Activated T-cell treated with anti-CD3 and anti-CD28 coated beads for 1 hour (primary cell): ENCODE measurements around the gene ENOX2.
"Not testable (repeated sequence)": the region's sequence is repeated elsewhere in the genome, so short reads cannot be mapped to it uniquely, and the experiment has no call there.

Experiments
- DNase-seq: peaks from one replicate; pipeline ENCODE4 v3.0.0-alpha.2; 2020; ENCODE audit warnings: low read depth

ENOX2 gene, protein sequence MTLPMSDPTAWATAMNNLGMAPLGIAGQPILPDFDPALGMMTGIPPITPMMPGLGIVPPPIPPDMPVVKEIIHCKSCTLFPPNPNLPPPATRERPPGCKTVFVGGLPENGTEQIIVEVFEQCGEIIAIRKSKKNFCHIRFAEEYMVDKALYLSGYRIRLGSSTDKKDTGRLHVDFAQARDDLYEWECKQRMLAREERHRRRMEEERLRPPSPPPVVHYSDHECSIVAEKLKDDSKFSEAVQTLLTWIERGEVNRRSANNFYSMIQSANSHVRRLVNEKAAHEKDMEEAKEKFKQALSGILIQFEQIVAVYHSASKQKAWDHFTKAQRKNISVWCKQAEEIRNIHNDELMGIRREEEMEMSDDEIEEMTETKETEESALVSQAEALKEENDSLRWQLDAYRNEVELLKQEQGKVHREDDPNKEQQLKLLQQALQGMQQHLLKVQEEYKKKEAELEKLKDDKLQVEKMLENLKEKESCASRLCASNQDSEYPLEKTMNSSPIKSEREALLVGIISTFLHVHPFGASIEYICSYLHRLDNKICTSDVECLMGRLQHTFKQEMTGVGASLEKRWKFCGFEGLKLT

DNA sequence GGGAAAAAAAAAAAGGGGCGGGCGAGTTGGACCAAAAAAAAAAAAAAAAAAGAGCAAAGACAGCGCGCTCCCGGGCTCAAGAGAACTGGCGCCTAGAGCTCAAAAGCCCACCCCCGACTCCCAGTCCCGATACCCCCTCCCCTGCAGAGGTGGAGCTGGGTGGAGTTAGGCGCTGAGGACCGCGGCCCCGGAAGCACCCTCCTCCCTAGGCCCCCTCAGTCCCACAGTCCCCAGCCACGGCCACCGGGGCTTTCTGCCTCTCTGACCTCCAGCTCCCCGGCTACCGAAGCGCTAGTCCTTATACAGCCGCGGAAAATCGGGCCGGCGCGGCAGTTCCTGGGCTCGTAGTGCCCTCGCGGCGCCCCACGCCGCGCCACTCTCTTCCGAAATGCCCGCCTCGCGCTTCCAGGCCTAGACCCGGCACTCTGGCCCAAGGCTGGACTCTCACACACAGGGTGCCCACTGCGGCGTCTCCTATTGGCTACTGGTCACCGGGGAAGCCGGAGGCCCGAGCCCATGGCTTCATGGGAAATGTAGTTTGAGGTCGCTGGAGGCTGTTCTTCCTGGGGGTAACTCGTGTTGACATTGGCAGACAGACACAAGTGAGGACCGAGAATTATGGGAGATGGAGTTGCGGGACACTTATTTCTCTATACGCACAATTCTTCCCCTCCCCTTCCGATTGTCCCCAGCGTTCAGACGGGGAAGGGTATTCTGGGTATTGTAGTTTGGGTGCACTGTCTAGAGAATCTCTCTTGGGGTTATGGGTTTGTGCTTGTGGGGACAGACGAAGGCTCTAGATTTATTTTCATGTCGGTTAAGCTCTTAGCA lies at the start of gene ENOX2:
TSS of gene ENOX2 (minus strand) at position 427 of the 831 bp plus-strand sequence. CDS start 199,993 bp downstream, outside the sequence.
- DNase-seq, result peak; percentile 56

DNA sequence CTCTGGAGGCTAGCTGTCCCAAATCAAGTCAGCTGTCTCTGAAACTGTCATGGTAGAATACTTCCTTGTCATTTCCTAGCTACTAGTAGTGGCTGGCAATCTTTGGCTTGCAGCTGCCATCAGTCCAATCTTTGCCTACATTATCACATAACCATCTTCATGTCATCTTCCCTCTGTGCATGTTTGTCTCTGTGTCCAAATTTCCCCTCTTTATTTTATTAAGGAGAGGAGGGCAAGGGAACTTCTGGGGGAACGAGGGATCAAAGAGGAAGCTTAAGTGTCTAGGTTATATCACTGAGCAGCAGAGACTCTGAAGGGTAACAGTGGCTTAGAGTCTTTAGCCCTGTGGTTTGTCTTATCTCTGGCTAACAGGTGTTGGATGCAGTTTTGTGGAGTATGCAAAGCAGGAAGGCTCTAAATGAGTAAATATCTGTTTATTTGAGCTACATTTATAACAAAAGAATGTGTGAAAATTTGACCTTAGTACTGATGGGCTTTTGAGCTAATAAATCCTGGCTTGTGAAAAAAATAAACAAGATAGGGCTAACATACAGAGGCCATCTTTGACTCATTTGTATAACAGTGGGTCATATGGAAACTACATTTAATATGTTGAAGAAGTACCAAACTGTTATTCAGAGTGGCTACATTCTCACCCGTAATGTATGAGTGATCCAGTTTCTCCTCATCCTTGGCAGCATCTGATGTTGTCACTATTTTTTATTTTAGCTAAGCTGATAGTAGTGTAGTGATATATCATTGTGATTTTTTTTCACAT lies 49.4 kb upstream of the ENOX2 start:
- DNase-seq, result no peak

GRCh38 chrX:130944230-130944629 lies 41.2 kb upstream of the ENOX2 start:
- no peak for DNase-seq

GRCh38 chrX:130937101-130937500 lies 34.1 kb upstream of the ENOX2 start:
- no peak for DNase-seq

GRCh38 chrX:130933358-130933757 lies 30.3 kb upstream of the ENOX2 start:
- no peak for DNase-seq

DNA sequence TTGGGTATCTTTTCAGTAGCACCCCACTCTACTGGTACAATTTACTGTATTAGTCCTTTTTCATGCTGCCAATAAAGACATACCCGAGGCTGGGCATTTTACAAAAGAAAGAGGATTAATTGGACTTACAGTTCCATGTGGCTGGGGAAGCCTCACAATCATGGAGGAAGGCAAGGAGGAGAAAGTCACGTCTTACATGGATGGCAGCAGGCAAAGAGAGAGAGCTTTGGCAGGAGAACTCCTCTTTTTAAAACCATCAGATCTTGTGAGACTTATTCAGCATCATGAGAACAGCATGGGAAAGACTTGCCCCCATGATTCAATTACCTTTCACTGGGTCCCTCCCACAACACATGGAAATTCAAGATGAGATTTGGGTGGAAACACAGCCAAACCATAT lies 17.4 kb upstream of the ENOX2 start:
- not testable (repeated sequence) for DNase-seq

DNA sequence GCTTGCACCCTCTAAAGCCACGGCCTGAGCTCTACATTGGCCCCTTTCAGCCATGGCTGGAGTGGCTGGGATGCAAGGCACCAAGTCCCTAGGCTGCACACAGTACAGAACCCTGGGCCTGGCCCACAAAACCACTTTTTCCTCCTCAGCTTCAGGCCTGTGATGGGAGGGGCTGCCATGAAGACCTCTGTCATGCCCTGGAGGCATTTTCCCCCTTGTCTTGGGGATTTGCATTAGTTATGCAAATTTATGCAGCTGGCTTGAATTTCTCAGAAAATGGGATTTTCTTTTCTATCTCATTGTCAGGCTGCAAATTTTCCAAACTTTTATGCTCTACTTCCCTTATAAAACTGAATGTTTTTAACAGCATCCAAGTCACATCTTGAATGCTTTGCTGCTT lies 16.7 kb upstream of the ENOX2 start:
- DNase-seq, result not testable (repeated sequence)

- not testable (repeated sequence) for DNase-seq
These were observed 15.5 kb upstream of the ENOX2 start for GRCh38 chrX:130918498-130918897.

DNA sequence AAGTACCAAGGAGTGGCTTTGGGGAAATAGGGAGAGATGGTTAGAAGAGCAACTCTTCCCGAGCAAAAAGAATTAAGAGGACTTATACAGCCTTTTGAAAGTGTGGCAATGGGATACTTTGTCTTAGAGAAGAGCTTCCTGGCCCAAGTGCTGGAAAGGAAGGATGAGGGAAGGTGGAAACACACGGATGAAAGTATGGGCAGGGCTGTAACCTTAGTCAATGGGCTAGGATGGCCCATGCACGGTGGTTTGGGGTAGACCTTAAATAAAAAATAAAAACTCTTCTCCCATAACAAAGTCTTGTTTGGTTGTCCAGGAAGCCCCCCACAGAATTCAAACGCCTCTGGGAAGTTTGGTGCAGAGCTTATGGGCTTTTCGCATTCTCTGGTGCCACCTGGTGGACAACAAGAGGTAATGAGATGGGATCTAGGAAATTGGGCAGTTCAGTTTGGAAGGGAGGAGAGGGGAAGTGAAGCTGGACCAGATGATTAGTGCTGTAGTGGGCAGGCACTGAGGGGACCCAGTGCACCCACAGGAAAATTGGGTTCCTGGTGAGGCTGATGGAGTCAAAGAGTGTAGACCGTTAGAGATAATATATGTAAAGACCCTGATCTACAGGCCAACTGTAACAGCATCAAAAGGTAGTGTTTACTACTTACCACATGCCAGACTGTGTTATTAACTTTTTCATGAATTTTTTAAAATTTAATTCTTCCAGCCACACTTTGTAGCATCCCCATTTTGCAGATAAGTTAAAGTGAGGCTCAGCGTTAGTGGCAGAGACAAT lies 13.8 kb upstream of the ENOX2 start:
- peak; percentile 11 for DNase-seq

- no peak for DNase-seq
These were observed 12.3 kb upstream of the ENOX2 start for GRCh38 chrX:130915302-130915701.

- DNase-seq, result no peak
These were observed 6.6 kb upstream of the ENOX2 start for GRCh38 chrX:130909469-130910136.

- DNase-seq, result no peak
These were observed 3.8 kb upstream of the ENOX2 start for GRCh38 chrX:130906776-130907175.

DNA sequence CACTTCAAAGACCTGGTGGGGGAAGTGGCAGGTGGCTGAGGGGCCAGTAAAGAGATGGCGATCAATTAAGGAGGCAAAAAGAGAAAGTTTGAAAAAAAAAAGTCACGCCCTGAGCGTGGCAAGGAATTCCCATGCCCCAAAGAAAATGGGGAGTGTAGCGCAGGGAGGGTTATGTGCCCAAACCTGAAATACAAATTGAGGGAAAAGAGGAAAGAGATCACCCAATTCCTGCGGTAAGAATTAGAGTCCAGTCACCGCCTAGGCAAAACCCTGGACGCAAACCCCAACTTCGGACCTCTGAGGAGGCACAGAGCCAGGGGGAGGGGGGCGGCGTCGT lies 595 bp downstream of the ENOX2 start:
- DNase-seq, result no peak

DNA sequence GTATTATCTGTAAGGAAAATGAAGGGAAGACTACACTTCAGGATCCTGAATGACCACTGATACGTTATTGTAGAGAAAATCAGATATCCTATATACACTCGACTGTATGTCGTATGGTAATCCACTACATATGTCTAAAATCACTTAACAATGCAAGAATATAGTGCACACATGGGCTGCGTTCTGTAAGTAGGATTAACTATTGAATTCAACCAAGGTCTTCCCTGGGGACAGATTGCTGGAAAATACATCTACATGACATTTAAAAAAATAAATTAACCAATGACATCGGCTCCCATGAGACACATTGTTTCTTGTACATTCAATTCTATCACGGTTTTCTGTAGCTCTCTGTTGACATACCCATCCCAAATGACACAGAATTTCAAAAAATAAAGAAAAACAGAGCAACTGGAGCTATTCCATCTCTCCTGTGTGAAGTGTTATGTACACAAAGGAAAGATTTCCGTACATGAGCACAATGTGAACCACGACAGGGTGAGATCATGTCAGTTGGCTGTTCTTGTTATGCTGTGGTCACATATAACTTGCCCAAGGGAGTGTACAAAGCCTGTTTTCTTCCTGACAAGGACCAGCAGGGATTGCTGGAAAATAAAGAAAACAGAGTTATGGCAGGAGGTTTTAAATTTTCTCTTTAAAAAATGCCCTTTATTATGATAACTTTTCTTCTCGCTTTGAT lies 6.1 kb downstream of the ENOX2 start:
- DNase-seq, result no peak

- DNase-seq, result no peak
These were observed 7.0 kb downstream of the ENOX2 start for GRCh38 chrX:130896026-130896425.

DNA sequence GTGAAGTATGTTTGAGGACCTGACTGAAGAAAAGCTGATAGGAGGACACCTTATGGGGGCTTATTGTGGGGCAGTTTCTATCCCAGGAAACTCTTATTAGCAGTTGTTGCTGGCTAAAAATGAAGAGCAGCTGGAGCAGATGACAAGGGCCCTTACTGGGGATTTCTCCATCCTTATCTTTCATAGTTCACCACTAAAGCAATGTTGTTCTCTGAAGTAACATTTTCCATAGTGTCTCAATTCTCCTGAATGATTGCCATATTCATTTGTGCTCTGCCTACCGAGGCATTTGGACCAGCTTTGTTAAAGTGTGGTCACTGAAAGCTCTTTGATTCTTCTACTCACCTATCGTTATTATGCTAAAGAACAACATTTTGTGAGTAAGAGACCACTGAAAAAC lies 7.7 kb downstream of the ENOX2 start:
- no peak for DNase-seq

- no peak for DNase-seq
These were observed 9.5 kb downstream of the ENOX2 start for GRCh38 chrX:130893356-130894085.

GRCh38 chrX:130887376-130887775 lies 15.6 kb downstream of the ENOX2 start:
- DNase-seq, result no peak

DNA sequence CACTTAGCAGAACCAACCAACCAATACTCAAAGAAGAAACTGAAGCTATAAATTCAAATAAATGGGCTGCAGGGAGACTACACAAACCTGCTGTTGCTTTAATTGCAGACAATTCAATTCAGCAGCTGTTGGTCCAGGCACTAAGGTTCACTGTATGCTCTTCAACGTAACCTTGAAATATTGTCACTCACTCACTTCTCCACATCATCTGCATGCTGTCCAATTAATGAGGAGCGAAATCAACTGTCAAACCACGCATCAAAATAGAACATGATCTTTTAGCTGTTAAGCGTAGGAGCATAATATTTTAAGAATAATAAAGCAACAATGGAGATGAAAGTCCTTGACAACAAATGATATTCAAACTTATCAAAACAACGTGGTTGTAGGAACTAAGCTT lies 17.0 kb downstream of the ENOX2 start:
- no peak for DNase-seq
